H9 (cell line): ENCODE measurements around the gene ANTXRL. TPM values are rescaled to one million over a fixed set of nuclear protein-coding genes. Genes with fewer than 3 reads are reported as not detected.

ENCODE experiments used
- DNase-seq: peaks from one replicate; pipeline ENCODE4 v3.0.0-alpha.2; 2017
- H2AFZ ChIP-seq: one replicate; pipeline ENCODE4 v1.6.1; 2013; ENCODE audit warnings: mild to moderate bottlenecking, low read length, control low read depth, moderate library complexity
- H2AK5ac ChIP-seq: 2 replicates; pipeline ENCODE4 v1.6.1; 2013; ENCODE audit warnings: low read length, control low read depth, mixed read lengths; ENCODE audit not compliant: insufficient read length
- H2BK120ac ChIP-seq: one replicate; pipeline ENCODE4 v1.6.1; 2013; ENCODE audit warnings: low read depth, mild to moderate bottlenecking, low read length, control low read depth, inconsistent platforms; ENCODE audit not compliant: poor library complexity, severe bottlenecking
- H2BK12ac ChIP-seq: 2 replicates; pipeline ENCODE4 v1.6.1; 2013; ENCODE audit warnings: low read length, control low read depth, mixed read lengths, low read depth; ENCODE audit not compliant: insufficient read length
- H2BK15ac ChIP-seq: 2 replicates; pipeline ENCODE4 v1.6.1; 2013; ENCODE audit warnings: low read depth, low read length, control low read depth
- H2BK20ac ChIP-seq: one replicate; pipeline ENCODE4 v1.6.1; 2013; ENCODE audit warnings: low read depth, mild to moderate bottlenecking, low read length, control low read depth, inconsistent platforms; ENCODE audit not compliant: poor library complexity, severe bottlenecking
- H2BK5ac ChIP-seq: 2 replicates; pipeline ENCODE4 v1.6.1; 2013; ENCODE audit warnings: low read length, control low read depth, mixed read lengths; ENCODE audit not compliant: insufficient read length
- H3K14ac ChIP-seq: 2 replicates; pipeline ENCODE4 v1.6.1; 2013; ENCODE audit warnings: low read length, control low read depth; ENCODE audit not compliant: insufficient read depth
- H3K18ac ChIP-seq: 2 replicates; pipeline ENCODE4 v1.6.1; 2013; ENCODE audit warnings: low read depth, mild to moderate bottlenecking, mixed read lengths, low read length, control low read depth; ENCODE audit not compliant: insufficient read length
- H3K23ac ChIP-seq: 2 replicates; pipeline ENCODE4 v1.6.1; 2013; ENCODE audit warnings: low read length, control low read depth, mixed read lengths, low read depth; ENCODE audit not compliant: insufficient read length
- H3K23me2 ChIP-seq: 2 replicates; pipeline ENCODE4 v1.6.1; 2013; ENCODE audit warnings: low read depth, mild to moderate bottlenecking, mixed read lengths, low read length, control low read depth; ENCODE audit not compliant: insufficient read length, poor library complexity, severe bottlenecking
- H3K27ac ChIP-seq: 2 replicates; pipeline ENCODE4 v1.5.1; 2013; ENCODE audit warnings: low read length, control low read depth, mixed read lengths, low read depth; ENCODE audit not compliant: insufficient read length
- H3K27me3 ChIP-seq: 2 replicates; pipeline ENCODE4 v1.6.1; 2013; ENCODE audit warnings: low read length, control low read depth, inconsistent platforms; ENCODE audit not compliant: insufficient read depth
- H3K4ac ChIP-seq: 2 replicates; pipeline ENCODE4 v1.6.1; 2013; ENCODE audit warnings: low read depth, mild to moderate bottlenecking, control low read depth, inconsistent platforms, low read length, moderate library complexity
- H3K4me1 ChIP-seq: 2 replicates; pipeline ENCODE4 v1.6.1; 2013; ENCODE audit warnings: low read length, control low read depth, inconsistent platforms; ENCODE audit not compliant: insufficient read depth
- H3K4me2 ChIP-seq: 2 replicates; pipeline ENCODE4 v1.6.1; 2013; ENCODE audit warnings: low read length, control low read depth, mixed read lengths; ENCODE audit not compliant: insufficient read length, insufficient read depth
- H3K56ac ChIP-seq: 2 replicates; pipeline ENCODE4 v1.6.1; 2013; ENCODE audit warnings: low read depth, mild to moderate bottlenecking, mixed read lengths, low read length, control low read depth; ENCODE audit not compliant: insufficient read length
- H3K79me1 ChIP-seq: 2 replicates; pipeline ENCODE4 v1.6.1; 2013; ENCODE audit warnings: low read depth, mild to moderate bottlenecking, moderate library complexity, low read length, control low read depth, inconsistent platforms; ENCODE audit not compliant: insufficient read depth, poor library complexity, severe bottlenecking
- H3K79me2 ChIP-seq: 2 replicates; pipeline ENCODE4 v1.6.1; 2013; ENCODE audit warnings: low read length, control low read depth, inconsistent platforms; ENCODE audit not compliant: insufficient read depth
- H3K9ac ChIP-seq: 2 replicates; pipeline ENCODE4 v1.6.1; 2013; ENCODE audit warnings: low read length, control low read depth, mixed read lengths; ENCODE audit not compliant: insufficient read length; ENCODE audit errors: extremely low read depth
- H3K9me3 ChIP-seq: one replicate; pipeline ENCODE4 v1.6.1; 2013; ENCODE audit warnings: low read depth, low read length, inconsistent platforms; ENCODE audit not compliant: control insufficient read depth
- H3T11ph ChIP-seq: one replicate; pipeline ENCODE4 v1.6.1; 2013; ENCODE audit warnings: mild to moderate bottlenecking, low read length, control low read depth, inconsistent platforms
- H4K20me1 ChIP-seq: one replicate; pipeline ENCODE4 v1.6.1; 2013; ENCODE audit not compliant: control insufficient read depth, insufficient read length, insufficient read depth
- H4K5ac ChIP-seq: 2 replicates; pipeline ENCODE4 v1.6.1; 2013; ENCODE audit warnings: low read depth, mild to moderate bottlenecking, mixed read lengths, low read length, control low read depth; ENCODE audit not compliant: insufficient read length
- H4K8ac ChIP-seq: replicated peaks from 2 replicates; pipeline ENCODE4 v1.6.1; 2013; ENCODE audit warnings: low read length, control low read depth, mixed read lengths, low read depth; ENCODE audit not compliant: insufficient read length
- H4K91ac ChIP-seq: 2 replicates; pipeline ENCODE4 v1.6.1; 2013; ENCODE audit warnings: low read depth, mild to moderate bottlenecking, moderate library complexity, mixed read lengths, low read length, control low read depth; ENCODE audit not compliant: insufficient read length
- H3K27ac Mint-ChIP-seq, 3 experiments: 2 replicates in 2 of 3; 3 replicates in 1 of 3; pipeline ENCODE4 v1.8.0; 2020 to 2021; ENCODE audit warnings: mixed read lengths in 3 of 3, mild to moderate bottlenecking in 1 of 3, moderate library complexity in 1 of 3
- H3K27me3 Mint-ChIP-seq: 2 replicates; pipeline ENCODE4 v1.8.0; 2021; ENCODE audit warnings: low read depth, mild to moderate bottlenecking, moderate library complexity, mixed read lengths
- H3K36me3 Mint-ChIP-seq, 3 experiments: 2 replicates in 2 of 3; 3 replicates in 1 of 3; pipeline ENCODE4 v1.8.0; 2020 to 2021; ENCODE audit warnings: low read depth in 3 of 3, mixed read lengths in 3 of 3; ENCODE audit not compliant: insufficient read depth in 1 of 3
- H3K4me1 Mint-ChIP-seq, 2 experiments: 2 replicates each; pipeline ENCODE4 v1.8.0; 2020; ENCODE audit warnings: mixed read lengths in 2 of 2
- H3K4me3 Mint-ChIP-seq, 2 experiments: 2 replicates in 1 of 2; 3 replicates in 1 of 2; pipeline ENCODE4 v1.8.0; 2020 to 2021; ENCODE audit warnings: mild to moderate bottlenecking in 2 of 2, mixed read lengths in 2 of 2, moderate library complexity in 1 of 2
- H3K9me3 Mint-ChIP-seq, 2 experiments: 2 replicates in 1 of 2; 3 replicates in 1 of 2; pipeline ENCODE4 v1.8.0; 2020; ENCODE audit warnings: mild to moderate bottlenecking in 2 of 2, mixed read lengths in 2 of 2, moderate library complexity in 1 of 2
- WGBS: extraction: QIAGEN DNeasy Blood & Tissue Kit; methylation state at CpG from one replicate; pipeline ENCODE4 v1.1.7; 2013; ENCODE audit warnings: missing lambda C conversion rate, low lambda C conversion rate, mixed read lengths; ENCODE audit not compliant: insufficient read length; ENCODE audit errors: extremely low coverage; 5-methylcytosine and 5-hydroxymethylcytosine counted together
- total RNA-seq: library from RNA; stranded (reverse); gene quantifications from 2 replicates; pipeline ENCODE4 v1.2.1, GENCODE V29; 2021
- TF ChIP-seq, protein P1 (sequence below): fragments of 200-600 bp; sonication (generic); conservative IDR thresholded peaks from 3 replicates; pipeline ENCODE4 v1.8.0; 2021; ENCODE audit warnings: antibody characterized with exemption, mild to moderate bottlenecking

Gene ANTXRL
- total RNA-seq, 1 experiment from 2014 or later: not detected

DNA sequence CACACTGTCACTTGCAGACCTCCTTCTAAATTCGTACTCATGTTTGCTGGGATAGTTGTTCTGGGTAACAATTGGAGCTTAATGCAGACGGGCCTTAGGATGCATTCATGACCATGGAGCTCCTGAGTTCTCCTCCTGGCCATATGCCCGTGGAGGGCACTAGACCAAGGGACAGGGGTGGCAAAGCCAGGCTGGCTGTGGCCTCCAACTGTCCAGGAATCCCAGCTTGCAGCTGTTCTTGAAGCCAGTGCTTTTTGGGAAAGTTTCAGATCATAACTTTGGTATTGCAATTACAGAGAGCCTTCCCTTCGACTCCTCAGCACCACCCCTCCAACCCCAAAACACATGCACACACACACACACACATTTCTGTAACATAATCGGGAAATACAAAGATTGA lies 30.6 kb downstream of the ANTXRL start:
- H3K14ac ChIP-seq: no peak overlapping the region
- H3K23me2 ChIP-seq: no peaks in the 10 kb centered on the region
- H3K4me3 Mint-ChIP-seq: no peak overlapping the region
- H4K8ac ChIP-seq: no peak overlapping the region
- DNase-seq: no peak
- H3K4me1 ChIP-seq: peaks cover 2% of the 10 kb centered on the region; the same call in 1 of the 2 replicates
- H3K9ac ChIP-seq: no peak overlapping the region
- H2BK15ac ChIP-seq: no peak overlapping the region
- H3K27ac Mint-ChIP-seq: no peak overlapping the region
- no peak overlapping the region for H3T11ph ChIP-seq
- H3K27me3 Mint-ChIP-seq: no peaks in the 10 kb centered on the region
- no peak overlapping the region for H2AK5ac ChIP-seq
- WGBS: no CpG with 5 or more reads among the region's 5 CpGs
- no peaks in the 10 kb centered on the region for H3K79me1 ChIP-seq
- H3K36me3 Mint-ChIP-seq: no peaks in the 10 kb centered on the region
- no peak overlapping the region for H3K4ac ChIP-seq
- H2BK20ac ChIP-seq: no peak overlapping the region
- no peak overlapping the region for H4K91ac ChIP-seq
- no peaks in the 10 kb centered on the region for H3K79me2 ChIP-seq
- H3K4me2 ChIP-seq: no peak overlapping the region
- H2BK5ac ChIP-seq: no peak overlapping the region
- H3K4me1 Mint-ChIP-seq: peaks cover 16 to 17% of the 10 kb centered on the region in 2 experiments
- no peaks in the 10 kb centered on the region for H4K20me1 ChIP-seq
- no peaks in the 10 kb centered on the region for H3K9me3 Mint-ChIP-seq
- no peak overlapping the region for H4K5ac ChIP-seq
- no peak overlapping the region for H3K56ac ChIP-seq
- H2AFZ ChIP-seq: no peak overlapping the region
- no peak overlapping the region for H3K18ac ChIP-seq
- H3K23ac ChIP-seq: no peak overlapping the region
- H3K27me3 ChIP-seq: no peaks in the 10 kb centered on the region
- H3K27ac ChIP-seq: no peak overlapping the region
- no peak overlapping the region for H2BK12ac ChIP-seq
- TF ChIP-seq, protein P1, sequence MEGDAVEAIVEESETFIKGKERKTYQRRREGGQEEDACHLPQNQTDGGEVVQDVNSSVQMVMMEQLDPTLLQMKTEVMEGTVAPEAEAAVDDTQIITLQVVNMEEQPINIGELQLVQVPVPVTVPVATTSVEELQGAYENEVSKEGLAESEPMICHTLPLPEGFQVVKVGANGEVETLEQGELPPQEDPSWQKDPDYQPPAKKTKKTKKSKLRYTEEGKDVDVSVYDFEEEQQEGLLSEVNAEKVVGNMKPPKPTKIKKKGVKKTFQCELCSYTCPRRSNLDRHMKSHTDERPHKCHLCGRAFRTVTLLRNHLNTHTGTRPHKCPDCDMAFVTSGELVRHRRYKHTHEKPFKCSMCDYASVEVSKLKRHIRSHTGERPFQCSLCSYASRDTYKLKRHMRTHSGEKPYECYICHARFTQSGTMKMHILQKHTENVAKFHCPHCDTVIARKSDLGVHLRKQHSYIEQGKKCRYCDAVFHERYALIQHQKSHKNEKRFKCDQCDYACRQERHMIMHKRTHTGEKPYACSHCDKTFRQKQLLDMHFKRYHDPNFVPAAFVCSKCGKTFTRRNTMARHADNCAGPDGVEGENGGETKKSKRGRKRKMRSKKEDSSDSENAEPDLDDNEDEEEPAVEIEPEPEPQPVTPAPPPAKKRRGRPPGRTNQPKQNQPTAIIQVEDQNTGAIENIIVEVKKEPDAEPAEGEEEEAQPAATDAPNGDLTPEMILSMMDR: no peak
- H2BK120ac ChIP-seq: no peak overlapping the region
- no peaks in the 10 kb centered on the region for H3K9me3 ChIP-seq
